PC-3 (cell line): ENCODE measurements around the gene UQCC5. TPM values are rescaled to one million over a fixed set of nuclear protein-coding genes. Genes with fewer than 3 reads are reported as not detected.

ENCODE experiments used
- ATAC-seq: fragments of 200-7000 bp; cut with Tn5 transposase; 2 replicates; pipeline ENCODE4 v1.9.1; 2020; ENCODE audit warnings: mild to moderate bottlenecking, moderate library complexity
- BruUV-seq: library from RNA; stranded (reverse); fragments of 400-500 nt; replicated peaks from 2 replicates; lab custom pipeline; 2021; lab: Mats Ljungman, UMichigan
- CTCF ChIA-PET: fragments of 300-600 bp; sonication (Branson Sonifier 250); formaldehyde crosslinking; loops from one replicate; lab custom pipeline; 2022; ENCODE audit warnings: antibody characterized with exemption; lab: Charles Lee
- POLR2A ChIA-PET: fragments of 300-600 bp; sonication (Branson Sonifier 250); formaldehyde crosslinking; loops from one replicate; lab custom pipeline; 2022; ENCODE audit warnings: antibody characterized with exemption; ENCODE audit not compliant: unreplicated experiment; lab: Charles Lee
- DNase-seq: peaks from one replicate; pipeline ENCODE4 v3.0.0-alpha.2; 2015
- H2AFZ ChIP-seq: fragments of 300-600 bp; sonication (generic); 2 replicates; pipeline ENCODE4 v1.6.0; 2016; ENCODE audit warnings: antibody characterized with exemption, low read length
- H3F3A ChIP-seq: fragments of 300-600 bp; sonication (generic); one replicate; pipeline ENCODE4 v1.6.0; 2017; ENCODE audit warnings: antibody characterized with exemption, low read length, control low read depth, mild to moderate bottlenecking; ENCODE audit not compliant: unreplicated experiment
- H3K27ac ChIP-seq: fragments of 300-600 bp; sonication (generic); 2 replicates; pipeline ENCODE4 v1.5.1; 2016; ENCODE audit warnings: mild to moderate bottlenecking, low read length
- H3K27me3 ChIP-seq: fragments of 300-600 bp; sonication (generic); 2 replicates; pipeline ENCODE4 v1.6.1; 2016; ENCODE audit warnings: low read length, mixed read lengths
- H3K36me3 ChIP-seq: fragments of 300-600 bp; sonication (generic); 2 replicates; pipeline ENCODE4 v1.6.1; 2016; ENCODE audit warnings: low read depth, mixed run types, low read length, mixed read lengths
- H3K4me1 ChIP-seq: fragments of 300-600 bp; sonication (generic); 2 replicates; pipeline ENCODE4 v1.5.1; 2016; ENCODE audit warnings: low read length; ENCODE audit not compliant: insufficient read depth
- H3K4me2 ChIP-seq: fragments of 300-600 bp; sonication (generic); 2 replicates; pipeline ENCODE4 v1.6.0; 2016; ENCODE audit warnings: low read length
- H3K4me3 ChIP-seq: fragments of 300-600 bp; sonication (generic); 2 replicates; pipeline ENCODE4 v1.5.1; 2016; ENCODE audit warnings: mild to moderate bottlenecking, low read length, mixed read lengths
- H3K79me2 ChIP-seq: fragments of 300-600 bp; sonication (generic); 2 replicates; pipeline ENCODE4 v1.6.1; 2017; ENCODE audit warnings: low read length, mixed read lengths
- H3K9ac ChIP-seq: fragments of 300-600 bp; sonication (generic); 2 replicates; pipeline ENCODE4 v1.6.0; 2016; ENCODE audit warnings: mild to moderate bottlenecking, low read length
- H3K9me2 ChIP-seq: fragments of 300-600 bp; sonication (generic); replicated peaks from 2 replicates; pipeline ENCODE4 v1.6.1; 2016; ENCODE audit warnings: mixed run types, low read length, mixed read lengths
- H3K9me3 ChIP-seq: fragments of 300-600 bp; sonication (generic); 2 replicates; pipeline ENCODE4 v1.6.1; 2016; ENCODE audit warnings: low read length, mixed read lengths
- H4K20me1 ChIP-seq: fragments of 300-600 bp; sonication (generic); 2 replicates; pipeline ENCODE4 v1.6.1; 2016; ENCODE audit warnings: low read length, mixed read lengths
- CTCF ChIP-seq: fragments of 300-600 bp; sonication (generic); conservative IDR thresholded peaks from 2 replicates; pipeline ENCODE4 v1.5.1; 2017; ENCODE audit warnings: antibody characterized with exemption, low read depth, mild to moderate bottlenecking, low read length
- EZH2 ChIP-seq: fragments of 300-600 bp; sonication (generic); IDR thresholded peaks from one replicate; pipeline ENCODE4 v1.6.1; 2017; ENCODE audit warnings: antibody characterized with exemption, mild to moderate bottlenecking, low read length; ENCODE audit not compliant: unreplicated experiment
- EZH2phosphoT487 ChIP-seq: fragments of 300-600 bp; sonication (generic); IDR thresholded peaks from 2 replicates; pipeline ENCODE4 v1.6.1; 2018; ENCODE audit warnings: mild to moderate bottlenecking, antibody characterized with exemption, low read length, borderline replicate concordance
- intact Hi-C: fragments of 100-400 bp; cut with micrococcal nuclease; formaldehyde crosslinking; loops from 2 replicates; pipeline ENCODE4 v1.9.0; 2023
- total RNA-seq: library from RNA; depleted of rRNA; stranded (reverse); fragments of >200 nt; gene quantifications from 2 replicates; pipeline ENCODE4 v1.2.3, GENCODE V29; 2014

The UQCC5 gene
- total RNA-seq, 1 experiment from 2014 or later = 26.1 TPM

DNA sequence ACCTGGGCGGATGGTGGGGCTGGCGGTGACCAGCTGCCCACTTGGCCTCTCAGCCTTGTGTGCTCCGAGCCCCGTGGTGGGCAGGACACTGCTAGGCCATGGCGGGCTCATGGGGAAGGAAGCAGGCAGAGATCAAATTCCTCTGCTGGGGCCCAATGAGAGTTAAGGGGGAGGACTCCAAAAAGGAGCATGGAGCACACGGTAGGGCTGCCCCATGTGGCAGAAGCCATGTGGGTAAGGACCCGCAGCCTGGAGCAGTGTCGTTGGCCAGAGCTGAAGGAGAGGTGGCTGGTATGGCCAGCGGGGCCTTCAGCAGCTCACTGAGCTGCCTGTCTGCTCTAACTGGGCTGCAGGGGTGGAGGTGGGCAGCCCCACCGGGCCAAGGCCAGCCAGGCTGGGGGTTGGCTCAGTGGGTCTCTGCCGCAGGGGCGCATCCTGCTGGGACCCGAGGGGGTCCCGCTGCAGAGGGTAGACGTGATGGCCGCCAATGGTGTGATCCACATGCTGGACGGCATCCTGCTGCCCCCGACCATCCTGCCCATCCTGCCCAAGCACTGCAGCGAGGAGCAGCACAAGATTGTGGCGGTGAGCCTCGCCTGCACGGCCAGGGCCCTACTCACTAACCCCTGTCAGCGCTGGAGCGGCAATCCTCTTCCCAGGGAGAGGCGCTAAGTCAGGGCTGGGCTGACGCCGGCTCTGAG is 30.0 kb upstream of the UQCC5 start:
- Histone ChIP-seq H2AFZ (no peak overlapping the region), H3K4me3 (no peak overlapping the region), H3K4me2 (no peak overlapping the region), H3K9me3 (no peaks in the 10 kb centered on the region), H3K27ac (no peak overlapping the region), H3K4me1 (peaks cover 13% of the 10 kb centered on the region; the same call in 1 of the 2 replicates), H3K79me2 (no peaks in the 10 kb centered on the region), H3K27me3 (no peaks in the 10 kb centered on the region), H4K20me1 (no peaks in the 10 kb centered on the region), H3K36me3 (no peaks in the 10 kb centered on the region), H3K9ac (no peak overlapping the region), H3K9me2 (no peaks in the 10 kb centered on the region), H3F3A (no peaks in the 10 kb centered on the region)
- no TSS peak for BruUV-seq
- no peak for DNase-seq
- ATAC-seq = no peak
- POLR2A ChIA-PET = interaction anchor here (0.6 kb wide), 1 partner anchor 20 kb away, joined by 3 read pairs; no protein-coding TSS in a partner anchor
- intact Hi-C loops = no loop called here
- CTCF ChIA-PET = no interaction called here
- no peak for TF ChIP-seq EZH2
- TF ChIP-seq EZH2phosphoT487 = no peak
- TF ChIP-seq CTCF = no peak

- ChIA-PET CTCF (no interaction called here), POLR2A (no interaction called here)
- Histone ChIP-seq H3K4me1 (peaks cover 13% of the 10 kb centered on the region; the same call in 1 of the 2 replicates), H3K27ac (no peak overlapping the region), H3K36me3 (no peaks in the 10 kb centered on the region), H3K9ac (no peak overlapping the region), H3K9me3 (no peaks in the 10 kb centered on the region), H3K4me2 (no peak overlapping the region), H2AFZ (no peak overlapping the region), H3K79me2 (no peaks in the 10 kb centered on the region), H4K20me1 (no peaks in the 10 kb centered on the region), H3F3A (no peaks in the 10 kb centered on the region), H3K4me3 (no peak overlapping the region), H3K9me2 (no peaks in the 10 kb centered on the region), H3K27me3 (no peaks in the 10 kb centered on the region)
- intact Hi-C loops = no loop called here
- peak; percentile 93 for ATAC-seq
- no peak for TF ChIP-seq CTCF
- BruUV-seq = no TSS peak
- peak; percentile 81 for DNase-seq
Observed at GRCh38 chr3:52507359-52507758, 29.0 kb upstream of the UQCC5 start.

- Histone ChIP-seq H3K9ac (no peak overlapping the region), H3K27me3 (no peaks in the 10 kb centered on the region), H3K9me3 (no peaks in the 10 kb centered on the region), H2AFZ (no peak overlapping the region), H3F3A (no peaks in the 10 kb centered on the region), H3K36me3 (no peaks in the 10 kb centered on the region), H3K9me2 (no peaks in the 10 kb centered on the region), H3K4me1 (peaks cover 13% of the 10 kb centered on the region; the same call in 1 of the 2 replicates), H3K4me2 (no peak overlapping the region), H3K4me3 (no peak overlapping the region), H3K27ac (no peak overlapping the region), H4K20me1 (no peaks in the 10 kb centered on the region), H3K79me2 (no peaks in the 10 kb centered on the region)
- ChIA-PET CTCF (no interaction called here), POLR2A (no interaction called here)
- no peak for ATAC-seq
- intact Hi-C loops = no loop called here
- no peak for DNase-seq
- no TSS peak for BruUV-seq
- no peak for TF ChIP-seq EZH2phosphoT487
- no peak for TF ChIP-seq EZH2
- TF ChIP-seq CTCF = no peak
Observed at GRCh38 chr3:52509753-52510328, 26.6 kb upstream of the UQCC5 start.
